H1 (cell line): ENCODE measurements around the gene UBE2K. TPM values are rescaled to one million over a fixed set of nuclear protein-coding genes. Genes with fewer than 3 reads are reported as not detected.

Source experiments
- BRCA1 ChIP-seq: IDR thresholded peaks from 2 replicates; pipeline ENCODE4 v1.6.1; 2012; ENCODE audit warnings: low read depth, low read length, improper control_type of control experiment
- CREB1 ChIP-seq: IDR thresholded peaks from 2 replicates; pipeline ENCODE4 v1.6.1; 2012; ENCODE audit warnings: inconsistent platforms
- FOSL1 ChIP-seq: IDR thresholded peaks from 2 replicates; pipeline ENCODE4 v1.6.1; 2011; ENCODE audit warnings: mild to moderate bottlenecking, low read depth, low read length, moderate library complexity; ENCODE audit not compliant: insufficient read depth
- GABPA ChIP-seq: IDR thresholded peaks from 2 replicates; pipeline ENCODE4 v1.6.1; 2011; ENCODE audit warnings: mild to moderate bottlenecking, low read length, moderate library complexity, borderline replicate concordance; ENCODE audit not compliant: insufficient read depth
- POLR2A ChIP-seq, 2 experiments: IDR thresholded peaks; 1 replicate in 1 of 2; 2 replicates in 1 of 2; pipeline ENCODE4 v1.6.1; 2011; ENCODE audit warnings: low read depth in 2 of 2, low read length in 2 of 2, mild to moderate bottlenecking in 2 of 2; ENCODE audit errors: control extremely low read depth in 1 of 2
- RNF2 ChIP-seq: fragments of 200-900, 300-1000 bp; sonication (generic); IDR thresholded peaks from 2 replicates; pipeline ENCODE4 v1.7.1; 2016; ENCODE audit warnings: borderline replicate concordance, low read depth, mild to moderate bottlenecking, antibody characterized with exemption, low read length; ENCODE audit not compliant: poor library complexity, severe bottlenecking; ENCODE audit errors: missing control alignments
- SIRT6 ChIP-seq: IDR thresholded peaks from one replicate; pipeline ENCODE4 v1.7.1; 2012; ENCODE audit warnings: low read length, inconsistent platforms
- SP1 ChIP-seq: IDR thresholded peaks from 2 replicates; pipeline ENCODE4 v1.6.1; 2011; ENCODE audit warnings: low read depth, low read length
- SP2 ChIP-seq: IDR thresholded peaks from 2 replicates; pipeline ENCODE4 v1.6.1; 2012; ENCODE audit warnings: mild to moderate bottlenecking, low read length, inconsistent platforms
- TCF12 ChIP-seq: IDR thresholded peaks from 2 replicates; pipeline ENCODE4 v1.6.1; 2011; ENCODE audit warnings: low read depth, mild to moderate bottlenecking, low read length
- polyA plus RNA-seq, 7 experiments: library from polyadenylated mRNA; depleted of rRNA in 3 of 7; stranded (reverse) in 5 of 7; unstranded in 2 of 7; fragments of >200 nt in 5 of 7; fragments of 200-250 nt in 2 of 7; gene quantifications; 1 replicate in 5 of 7; 2 replicates in 1 of 7; 4 replicates in 1 of 7; pipeline versions ENCODE4 v1.2.1 to v1.2.3, GENCODE V29; 2011 to 2013; ENCODE audit warnings: missing spikeins in 2 of 7, mixed read lengths in 2 of 7
- total RNA-seq: library from RNA; stranded (reverse); fragmentation: NEBNext Ultra II Directional; extraction: Animal tissue kit (Norgen Biotek cat#: 25700); gene quantifications from 2 replicates; pipeline ENCODE4 v1.2.1, GENCODE V29; 2021
- TF ChIP-seq, protein P1 (sequence below): fragments of 300-600 bp; sonication (generic); IDR thresholded peaks from 2 replicates; pipeline ENCODE4 v1.7.1; 2012; ENCODE audit warnings: low read length, moderate library complexity, mild to moderate bottlenecking, inconsistent platforms; ENCODE audit not compliant: insufficient replicate concordance

UBE2K gene
- total and polyA plus RNA-seq, 2 of the 8 experiments (the other 6 are each of a cell fraction or from before 2014, with no cell fraction given), result 53.6 to 174 TPM

DNA sequence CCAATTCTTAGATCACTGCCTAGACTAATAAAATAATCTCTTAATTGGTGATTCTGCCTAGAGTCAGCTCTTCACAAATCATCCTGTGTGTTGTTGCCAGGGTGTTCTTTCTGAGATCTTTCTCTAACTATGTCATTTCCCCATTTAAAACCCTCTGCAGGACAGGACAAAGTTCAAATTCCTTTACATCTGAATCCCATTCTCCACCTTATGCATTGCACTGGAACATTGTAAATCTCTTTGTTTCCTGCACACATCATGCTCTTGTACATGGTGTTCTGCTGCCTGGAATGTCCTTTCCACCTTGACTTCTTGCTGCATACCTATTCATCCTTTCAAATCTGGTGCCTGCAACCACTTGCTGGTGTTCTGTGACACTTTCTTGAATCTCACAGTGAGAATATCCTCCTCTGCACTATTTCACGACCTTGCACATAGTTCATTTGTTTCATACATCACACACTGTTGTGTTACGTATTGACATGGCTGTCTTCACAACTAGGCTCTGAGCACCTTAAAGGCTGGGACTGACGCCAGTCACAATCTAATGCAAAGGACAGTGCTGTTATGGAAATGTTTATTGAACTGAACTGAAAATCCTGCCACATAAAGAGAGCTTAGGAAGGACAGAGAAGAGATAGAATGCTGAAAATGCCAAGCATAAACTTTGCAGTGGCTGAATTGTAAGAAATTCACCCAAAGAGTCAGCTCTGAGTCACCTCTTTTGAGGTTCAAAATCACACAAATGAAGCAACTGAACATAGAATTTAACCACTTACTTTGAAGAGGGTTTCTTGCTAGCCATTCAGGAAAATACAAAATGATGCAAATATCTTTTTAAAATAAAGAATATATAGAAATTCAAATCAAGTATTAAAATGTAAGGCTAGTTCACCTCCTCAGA is 32.9 kb upstream of the UBE2K start (continued):
- TF ChIP-seq, protein P1, sequence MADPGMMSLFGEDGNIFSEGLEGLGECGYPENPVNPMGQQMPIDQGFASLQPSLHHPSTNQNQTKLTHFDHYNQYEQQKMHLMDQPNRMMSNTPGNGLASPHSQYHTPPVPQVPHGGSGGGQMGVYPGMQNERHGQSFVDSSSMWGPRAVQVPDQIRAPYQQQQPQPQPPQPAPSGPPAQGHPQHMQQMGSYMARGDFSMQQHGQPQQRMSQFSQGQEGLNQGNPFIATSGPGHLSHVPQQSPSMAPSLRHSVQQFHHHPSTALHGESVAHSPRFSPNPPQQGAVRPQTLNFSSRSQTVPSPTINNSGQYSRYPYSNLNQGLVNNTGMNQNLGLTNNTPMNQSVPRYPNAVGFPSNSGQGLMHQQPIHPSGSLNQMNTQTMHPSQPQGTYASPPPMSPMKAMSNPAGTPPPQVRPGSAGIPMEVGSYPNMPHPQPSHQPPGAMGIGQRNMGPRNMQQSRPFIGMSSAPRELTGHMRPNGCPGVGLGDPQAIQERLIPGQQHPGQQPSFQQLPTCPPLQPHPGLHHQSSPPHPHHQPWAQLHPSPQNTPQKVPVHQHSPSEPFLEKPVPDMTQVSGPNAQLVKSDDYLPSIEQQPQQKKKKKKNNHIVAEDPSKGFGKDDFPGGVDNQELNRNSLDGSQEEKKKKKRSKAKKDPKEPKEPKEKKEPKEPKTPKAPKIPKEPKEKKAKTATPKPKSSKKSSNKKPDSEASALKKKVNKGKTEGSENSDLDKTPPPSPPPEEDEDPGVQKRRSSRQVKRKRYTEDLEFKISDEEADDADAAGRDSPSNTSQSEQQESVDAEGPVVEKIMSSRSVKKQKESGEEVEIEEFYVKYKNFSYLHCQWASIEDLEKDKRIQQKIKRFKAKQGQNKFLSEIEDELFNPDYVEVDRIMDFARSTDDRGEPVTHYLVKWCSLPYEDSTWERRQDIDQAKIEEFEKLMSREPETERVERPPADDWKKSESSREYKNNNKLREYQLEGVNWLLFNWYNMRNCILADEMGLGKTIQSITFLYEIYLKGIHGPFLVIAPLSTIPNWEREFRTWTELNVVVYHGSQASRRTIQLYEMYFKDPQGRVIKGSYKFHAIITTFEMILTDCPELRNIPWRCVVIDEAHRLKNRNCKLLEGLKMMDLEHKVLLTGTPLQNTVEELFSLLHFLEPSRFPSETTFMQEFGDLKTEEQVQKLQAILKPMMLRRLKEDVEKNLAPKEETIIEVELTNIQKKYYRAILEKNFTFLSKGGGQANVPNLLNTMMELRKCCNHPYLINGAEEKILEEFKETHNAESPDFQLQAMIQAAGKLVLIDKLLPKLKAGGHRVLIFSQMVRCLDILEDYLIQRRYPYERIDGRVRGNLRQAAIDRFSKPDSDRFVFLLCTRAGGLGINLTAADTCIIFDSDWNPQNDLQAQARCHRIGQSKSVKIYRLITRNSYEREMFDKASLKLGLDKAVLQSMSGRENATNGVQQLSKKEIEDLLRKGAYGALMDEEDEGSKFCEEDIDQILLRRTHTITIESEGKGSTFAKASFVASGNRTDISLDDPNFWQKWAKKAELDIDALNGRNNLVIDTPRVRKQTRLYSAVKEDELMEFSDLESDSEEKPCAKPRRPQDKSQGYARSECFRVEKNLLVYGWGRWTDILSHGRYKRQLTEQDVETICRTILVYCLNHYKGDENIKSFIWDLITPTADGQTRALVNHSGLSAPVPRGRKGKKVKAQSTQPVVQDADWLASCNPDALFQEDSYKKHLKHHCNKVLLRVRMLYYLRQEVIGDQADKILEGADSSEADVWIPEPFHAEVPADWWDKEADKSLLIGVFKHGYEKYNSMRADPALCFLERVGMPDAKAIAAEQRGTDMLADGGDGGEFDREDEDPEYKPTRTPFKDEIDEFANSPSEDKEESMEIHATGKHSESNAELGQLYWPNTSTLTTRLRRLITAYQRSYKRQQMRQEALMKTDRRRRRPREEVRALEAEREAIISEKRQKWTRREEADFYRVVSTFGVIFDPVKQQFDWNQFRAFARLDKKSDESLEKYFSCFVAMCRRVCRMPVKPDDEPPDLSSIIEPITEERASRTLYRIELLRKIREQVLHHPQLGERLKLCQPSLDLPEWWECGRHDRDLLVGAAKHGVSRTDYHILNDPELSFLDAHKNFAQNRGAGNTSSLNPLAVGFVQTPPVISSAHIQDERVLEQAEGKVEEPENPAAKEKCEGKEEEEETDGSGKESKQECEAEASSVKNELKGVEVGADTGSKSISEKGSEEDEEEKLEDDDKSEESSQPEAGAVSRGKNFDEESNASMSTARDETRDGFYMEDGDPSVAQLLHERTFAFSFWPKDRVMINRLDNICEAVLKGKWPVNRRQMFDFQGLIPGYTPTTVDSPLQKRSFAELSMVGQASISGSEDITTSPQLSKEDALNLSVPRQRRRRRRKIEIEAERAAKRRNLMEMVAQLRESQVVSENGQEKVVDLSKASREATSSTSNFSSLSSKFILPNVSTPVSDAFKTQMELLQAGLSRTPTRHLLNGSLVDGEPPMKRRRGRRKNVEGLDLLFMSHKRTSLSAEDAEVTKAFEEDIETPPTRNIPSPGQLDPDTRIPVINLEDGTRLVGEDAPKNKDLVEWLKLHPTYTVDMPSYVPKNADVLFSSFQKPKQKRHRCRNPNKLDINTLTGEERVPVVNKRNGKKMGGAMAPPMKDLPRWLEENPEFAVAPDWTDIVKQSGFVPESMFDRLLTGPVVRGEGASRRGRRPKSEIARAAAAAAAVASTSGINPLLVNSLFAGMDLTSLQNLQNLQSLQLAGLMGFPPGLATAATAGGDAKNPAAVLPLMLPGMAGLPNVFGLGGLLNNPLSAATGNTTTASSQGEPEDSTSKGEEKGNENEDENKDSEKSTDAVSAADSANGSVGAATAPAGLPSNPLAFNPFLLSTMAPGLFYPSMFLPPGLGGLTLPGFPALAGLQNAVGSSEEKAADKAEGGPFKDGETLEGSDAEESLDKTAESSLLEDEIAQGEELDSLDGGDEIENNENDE, result no peak
- TF ChIP-seq RNF2, result no peak
- TF ChIP-seq FOSL1, result no peak
- no peak for TF ChIP-seq BRCA1
- no peak for TF ChIP-seq SIRT6
- TF ChIP-seq SP2, result no peak
- TF ChIP-seq SP1, result no peak
- TF ChIP-seq GABPA, result no peak
- TF ChIP-seq POLR2A (IDR thresholded peaks at IDR 0.05; ENCODE audit: control extremely low read depth in 1 of 2, low read depth in 2 of 2, low read length in 2 of 2), result no peak
- TF ChIP-seq CREB1, result no peak
- no peak for TF ChIP-seq TCF12
